Measurements from ENCODE around the gene GNG12. TPM values are rescaled to one million over a fixed set of nuclear protein-coding genes. Genes with fewer than 3 reads are reported as not detected.

The GNG12 gene
- total RNA-seq, 4 donors from 2014 or later = 89.6 to 129 (median 90.9) TPM

- Histone ChIP-seq H3K27me3 (no peaks in the 10 kb centered on the region), H3K4me1 (peaks cover 4% of the 10 kb centered on the region), H3K4me3 (no peak overlapping the region), H3K27ac (no peak overlapping the region), H3K9me3 (no peaks in the 10 kb centered on the region), H3K36me3 (peaks cover 8% of the 10 kb centered on the region)
- TF ChIP-seq POLR2AphosphoS5 (IDR thresholded peaks at IDR 0.05) = no peak
- no peak for TF ChIP-seq POLR2A (IDR thresholded peaks at IDR 0.05)
- no peak for TF ChIP-seq CTCF (IDR thresholded peaks at IDR 0.05)
- TF ChIP-seq EP300 (IDR thresholded peaks at IDR 0.05) = no peak
- DNase-seq (ENCODE audit: low spot score in 2 of 2) = no peak
- WGBS = 0% methylated on average over 1 of the region's 1 CpG
These were observed 61.5 kb downstream of the GNG12 start for GRCh38 chr1:67771749-67772148.

- no peaks in the 10 kb centered on the region for H3K9me3 ChIP-seq
- H3K27me3 ChIP-seq = no peaks in the 10 kb centered on the region
- no peak overlapping the region for H3K27ac ChIP-seq
- H3K4me3 ChIP-seq = no peak overlapping the region
- WGBS = 86% methylated on average over 6 of the region's 6 CpGs
- DNase-seq (ENCODE audit: low spot score in 2 of 2) = no peak
- H3K4me1 ChIP-seq = peaks cover 10% of the 10 kb centered on the region
- TF ChIP-seq CTCF (IDR thresholded peaks at IDR 0.05) = no peak
- no peak for TF ChIP-seq POLR2AphosphoS5 (IDR thresholded peaks at IDR 0.05)
- TF ChIP-seq EP300 (IDR thresholded peaks at IDR 0.05) = no peak
- TF ChIP-seq POLR2A (IDR thresholded peaks at IDR 0.05) = no peak
- H3K36me3 ChIP-seq = peaks cover 8% of the 10 kb centered on the region
These were observed 62.1 kb downstream of the GNG12 start for GRCh38 chr1:67771152-67771551.

- H3K27me3 ChIP-seq = no peaks in the 10 kb centered on the region
- no peaks in the 10 kb centered on the region for H3K9me3 ChIP-seq
- no peak for DNase-seq (ENCODE audit: low spot score in 2 of 2)
- H3K27ac ChIP-seq = no peak overlapping the region
- H3K36me3 ChIP-seq = no peaks in the 10 kb centered on the region
- TF ChIP-seq POLR2AphosphoS5 (IDR thresholded peaks at IDR 0.05) = no peak
- 81% methylated on average over 6 of the region's 6 CpGs for whole genome bisulfite sequencing
- H3K4me1 ChIP-seq = peaks cover 16% of the 10 kb centered on the region
- no peak overlapping the region for H3K4me3 ChIP-seq
These were observed 63.5 kb downstream of the GNG12 start for GRCh38 chr1:67769633-67770256.

- no peak overlapping the region for H3K27ac ChIP-seq
- H3K9me3 ChIP-seq = no peaks in the 10 kb centered on the region
- WGBS = 97% methylated on average over 1 of the region's 1 CpG
- H3K4me1 ChIP-seq = peaks cover 16% of the 10 kb centered on the region
- TF ChIP-seq POLR2A (IDR thresholded peaks at IDR 0.05) (no peak), POLR2AphosphoS5 (IDR thresholded peaks at IDR 0.05) (no peak), CTCF (IDR thresholded peaks at IDR 0.05) (no peak), EP300 (IDR thresholded peaks at IDR 0.05) (no peak)
- no peak overlapping the region for H3K4me3 ChIP-seq
- DNase-seq (ENCODE audit: low spot score in 2 of 2) = no peak
- peaks cover 3% of the 10 kb centered on the region for H3K36me3 ChIP-seq
- H3K27me3 ChIP-seq = no peaks in the 10 kb centered on the region
These were observed 64.8 kb downstream of the GNG12 start for GRCh38 chr1:67768480-67768879.

GRCh38 chr1:67767103-67767782, 66.0 kb downstream of the GNG12 start:
- H3K27me3 ChIP-seq = no peaks in the 10 kb centered on the region
- H3K4me3 ChIP-seq = no peak overlapping the region
- WGBS = 90% methylated on average over 6 of the region's 6 CpGs
- H3K9me3 ChIP-seq = no peaks in the 10 kb centered on the region
- no peak for DNase-seq (ENCODE audit: low spot score in 2 of 2)
- no peak overlapping the region for H3K27ac ChIP-seq
- H3K4me1 ChIP-seq = peaks cover 16% of the 10 kb centered on the region
- peaks cover 3% of the 10 kb centered on the region for H3K36me3 ChIP-seq
- no peak for TF ChIP-seq POLR2A (IDR thresholded peaks at IDR 0.05)
- no peak for TF ChIP-seq CTCF (IDR thresholded peaks at IDR 0.05)
- no peak for TF ChIP-seq EP300 (IDR thresholded peaks at IDR 0.05)
- TF ChIP-seq POLR2AphosphoS5 (IDR thresholded peaks at IDR 0.05) = no peak
